Measurements from ENCODE around the gene ALG12. TPM values are rescaled to one million over a fixed set of nuclear protein-coding genes. Genes with fewer than 3 reads are reported as not detected.

ALG12 gene
- total and polyA plus RNA-seq, 2 of the 13 experiments (the other 11 are each of a cell fraction or from before 2014, with no cell fraction given), result 7.8 to 15.8 TPM

GRCh38 chr22:49961601-49962011, 43.4 kb upstream of the ALG12 start (continued):
- TF ChIP-seq, protein P1, sequence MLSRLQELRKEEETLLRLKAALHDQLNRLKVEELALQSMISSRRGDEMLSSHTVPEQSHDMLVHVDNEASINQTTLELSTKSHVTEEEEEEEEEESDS (CRISPR knock-in tag; IDR thresholded peaks at IDR 0.05; ENCODE audit: borderline replicate concordance), result no peak
- TF ChIP-seq FIP1L1 (IDR thresholded peaks at IDR 0.05; ENCODE audit: borderline replicate concordance, insufficient read depth, low read depth, low read length) (no peak), ZNF354B (CRISPR knock-in tag; IDR thresholded peaks at IDR 0.05) (no peak), ATF7-NPFF (CRISPR knock-in tag; IDR thresholded peaks at IDR 0.05; ENCODE audit: low read depth) (no peak), KLF12 (CRISPR knock-in tag; IDR thresholded peaks at IDR 0.05; ENCODE audit: borderline replicate concordance) (no peak), SP5 (CRISPR knock-in tag; IDR thresholded peaks at IDR 0.05; ENCODE audit: borderline replicate concordance, low read depth) (no peak), AKAP8 (CRISPR knock-in tag; IDR thresholded peaks at IDR 0.05) (no peak), ZSCAN25 (CRISPR knock-in tag; IDR thresholded peaks at IDR 0.05) (no peak), ZNF331 (CRISPR knock-in tag; IDR thresholded peaks at IDR 0.05) (no peak), NCOA2 (CRISPR knock-in tag; IDR thresholded peaks at IDR 0.05) (no peak), HMG20A (CRISPR knock-in tag; IDR thresholded peaks at IDR 0.05; ENCODE audit: borderline replicate concordance) (no peak), THAP8 (CRISPR knock-in tag; IDR thresholded peaks at IDR 0.05; ENCODE audit: borderline replicate concordance) (no peak), RFX3 (CRISPR knock-in tag; IDR thresholded peaks at IDR 0.05) (no peak)
- TF ChIP-seq, protein P2, sequence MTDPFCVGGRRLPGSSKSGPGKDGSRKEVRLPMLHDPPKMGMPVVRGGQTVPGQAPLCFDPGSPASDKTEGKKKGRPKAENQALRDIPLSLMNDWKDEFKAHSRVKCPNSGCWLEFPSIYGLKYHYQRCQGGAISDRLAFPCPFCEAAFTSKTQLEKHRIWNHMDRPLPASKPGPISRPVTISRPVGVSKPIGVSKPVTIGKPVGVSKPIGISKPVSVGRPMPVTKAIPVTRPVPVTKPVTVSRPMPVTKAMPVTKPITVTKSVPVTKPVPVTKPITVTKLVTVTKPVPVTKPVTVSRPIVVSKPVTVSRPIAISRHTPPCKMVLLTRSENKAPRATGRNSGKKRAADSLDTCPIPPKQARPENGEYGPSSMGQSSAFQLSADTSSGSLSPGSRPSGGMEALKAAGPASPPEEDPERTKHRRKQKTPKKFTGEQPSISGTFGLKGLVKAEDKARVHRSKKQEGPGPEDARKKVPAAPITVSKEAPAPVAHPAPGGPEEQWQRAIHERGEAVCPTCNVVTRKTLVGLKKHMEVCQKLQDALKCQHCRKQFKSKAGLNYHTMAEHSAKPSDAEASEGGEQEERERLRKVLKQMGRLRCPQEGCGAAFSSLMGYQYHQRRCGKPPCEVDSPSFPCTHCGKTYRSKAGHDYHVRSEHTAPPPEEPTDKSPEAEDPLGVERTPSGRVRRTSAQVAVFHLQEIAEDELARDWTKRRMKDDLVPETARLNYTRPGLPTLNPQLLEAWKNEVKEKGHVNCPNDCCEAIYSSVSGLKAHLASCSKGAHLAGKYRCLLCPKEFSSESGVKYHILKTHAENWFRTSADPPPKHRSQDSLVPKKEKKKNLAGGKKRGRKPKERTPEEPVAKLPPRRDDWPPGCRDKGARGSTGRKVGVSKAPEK (CRISPR knock-in tag; IDR thresholded peaks at IDR 0.05; ENCODE audit: borderline replicate concordance), result no peak
- TF ChIP-seq, protein P3, sequence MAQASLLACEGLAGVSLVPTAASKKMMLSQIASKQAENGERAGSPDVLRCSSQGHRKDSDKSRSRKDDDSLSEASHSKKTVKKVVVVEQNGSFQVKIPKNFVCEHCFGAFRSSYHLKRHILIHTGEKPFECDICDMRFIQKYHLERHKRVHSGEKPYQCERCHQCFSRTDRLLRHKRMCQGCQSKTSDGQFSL (CRISPR knock-in tag; IDR thresholded peaks at IDR 0.05), result 0 out of 2 replicates have a peak, but pooled peaks have one; percentile 4
- TF ChIP-seq, protein P4, sequence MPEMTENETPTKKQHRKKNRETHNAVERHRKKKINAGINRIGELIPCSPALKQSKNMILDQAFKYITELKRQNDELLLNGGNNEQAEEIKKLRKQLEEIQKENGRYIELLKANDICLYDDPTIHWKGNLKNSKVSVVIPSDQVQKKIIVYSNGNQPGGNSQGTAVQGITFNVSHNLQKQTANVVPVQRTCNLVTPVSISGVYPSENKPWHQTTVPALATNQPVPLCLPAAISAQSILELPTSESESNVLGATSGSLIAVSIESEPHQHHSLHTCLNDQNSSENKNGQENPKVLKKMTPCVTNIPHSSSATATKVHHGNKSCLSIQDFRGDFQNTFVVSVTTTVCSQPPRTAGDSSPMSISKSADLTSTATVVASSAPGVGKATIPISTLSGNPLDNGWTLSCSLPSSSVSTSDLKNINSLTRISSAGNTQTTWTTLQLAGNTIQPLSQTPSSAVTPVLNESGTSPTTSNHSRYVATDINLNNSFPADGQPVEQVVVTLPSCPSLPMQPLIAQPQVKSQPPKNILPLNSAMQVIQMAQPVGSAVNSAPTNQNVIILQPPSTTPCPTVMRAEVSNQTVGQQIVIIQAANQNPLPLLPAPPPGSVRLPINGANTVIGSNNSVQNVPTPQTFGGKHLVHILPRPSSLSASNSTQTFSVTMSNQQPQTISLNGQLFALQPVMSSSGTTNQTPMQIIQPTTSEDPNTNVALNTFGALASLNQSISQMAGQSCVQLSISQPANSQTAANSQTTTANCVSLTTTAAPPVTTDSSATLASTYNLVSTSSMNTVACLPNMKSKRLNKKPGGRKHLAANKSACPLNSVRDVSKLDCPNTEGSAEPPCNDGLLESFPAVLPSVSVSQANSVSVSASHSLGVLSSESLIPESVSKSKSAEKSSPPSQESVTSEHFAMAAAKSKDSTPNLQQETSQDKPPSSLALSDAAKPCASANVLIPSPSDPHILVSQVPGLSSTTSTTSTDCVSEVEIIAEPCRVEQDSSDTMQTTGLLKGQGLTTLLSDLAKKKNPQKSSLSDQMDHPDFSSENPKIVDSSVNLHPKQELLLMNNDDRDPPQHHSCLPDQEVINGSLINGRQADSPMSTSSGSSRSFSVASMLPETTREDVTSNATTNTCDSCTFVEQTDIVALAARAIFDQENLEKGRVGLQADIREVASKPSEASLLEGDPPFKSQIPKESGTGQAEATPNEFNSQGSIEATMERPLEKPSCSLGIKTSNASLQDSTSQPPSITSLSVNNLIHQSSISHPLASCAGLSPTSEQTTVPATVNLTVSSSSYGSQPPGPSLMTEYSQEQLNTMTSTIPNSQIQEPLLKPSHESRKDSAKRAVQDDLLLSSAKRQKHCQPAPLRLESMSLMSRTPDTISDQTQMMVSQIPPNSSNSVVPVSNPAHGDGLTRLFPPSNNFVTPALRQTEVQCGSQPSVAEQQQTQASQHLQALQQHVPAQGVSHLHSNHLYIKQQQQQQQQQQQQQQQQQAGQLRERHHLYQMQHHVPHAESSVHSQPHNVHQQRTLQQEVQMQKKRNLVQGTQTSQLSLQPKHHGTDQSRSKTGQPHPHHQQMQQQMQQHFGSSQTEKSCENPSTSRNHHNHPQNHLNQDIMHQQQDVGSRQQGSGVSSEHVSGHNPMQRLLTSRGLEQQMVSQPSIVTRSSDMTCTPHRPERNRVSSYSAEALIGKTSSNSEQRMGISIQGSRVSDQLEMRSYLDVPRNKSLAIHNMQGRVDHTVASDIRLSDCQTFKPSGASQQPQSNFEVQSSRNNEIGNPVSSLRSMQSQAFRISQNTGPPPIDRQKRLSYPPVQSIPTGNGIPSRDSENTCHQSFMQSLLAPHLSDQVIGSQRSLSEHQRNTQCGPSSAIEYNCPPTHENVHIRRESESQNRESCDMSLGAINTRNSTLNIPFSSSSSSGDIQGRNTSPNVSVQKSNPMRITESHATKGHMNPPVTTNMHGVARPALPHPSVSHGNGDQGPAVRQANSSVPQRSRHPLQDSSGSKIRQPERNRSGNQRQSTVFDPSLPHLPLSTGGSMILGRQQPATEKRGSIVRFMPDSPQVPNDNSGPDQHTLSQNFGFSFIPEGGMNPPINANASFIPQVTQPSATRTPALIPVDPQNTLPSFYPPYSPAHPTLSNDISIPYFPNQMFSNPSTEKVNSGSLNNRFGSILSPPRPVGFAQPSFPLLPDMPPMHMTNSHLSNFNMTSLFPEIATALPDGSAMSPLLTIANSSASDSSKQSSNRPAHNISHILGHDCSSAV (CRISPR knock-in tag; IDR thresholded peaks at IDR 0.05; ENCODE audit: borderline replicate concordance), result no peak
- TF ChIP-seq, protein P5, sequence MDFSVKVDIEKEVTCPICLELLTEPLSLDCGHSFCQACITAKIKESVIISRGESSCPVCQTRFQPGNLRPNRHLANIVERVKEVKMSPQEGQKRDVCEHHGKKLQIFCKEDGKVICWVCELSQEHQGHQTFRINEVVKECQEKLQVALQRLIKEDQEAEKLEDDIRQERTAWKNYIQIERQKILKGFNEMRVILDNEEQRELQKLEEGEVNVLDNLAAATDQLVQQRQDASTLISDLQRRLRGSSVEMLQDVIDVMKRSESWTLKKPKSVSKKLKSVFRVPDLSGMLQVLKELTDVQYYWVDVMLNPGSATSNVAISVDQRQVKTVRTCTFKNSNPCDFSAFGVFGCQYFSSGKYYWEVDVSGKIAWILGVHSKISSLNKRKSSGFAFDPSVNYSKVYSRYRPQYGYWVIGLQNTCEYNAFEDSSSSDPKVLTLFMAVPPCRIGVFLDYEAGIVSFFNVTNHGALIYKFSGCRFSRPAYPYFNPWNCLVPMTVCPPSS (IDR thresholded peaks at IDR 0.05), result no peak
